Measurements from ENCODE around the gene PSME3. TPM values are rescaled to one million over a fixed set of nuclear protein-coding genes. Genes with fewer than 3 reads are reported as not detected.
"Not testable (repeated sequence)": the region's sequence is repeated elsewhere in the genome, so short reads cannot be mapped to it uniquely, and the experiment has no call there.

The PSME3 gene
- total RNA-seq, 2 donors from 2014 or later = 153 to 178 TPM

GRCh38 chr17:42879596-42879985 is 46.4 kb downstream of the PSME3 start:
- Histone ChIP-seq H3K36me3 (ENCODE audit: control insufficient read depth, insufficient read depth, low read length) (no peaks in the 10 kb centered on the region), H3K9ac (ENCODE audit: extremely low read depth, low read length, poor library complexity, severe bottlenecking) (no peak overlapping the region), H3K9me3 (ENCODE audit: control insufficient read depth, low read length) (no peaks in the 10 kb centered on the region), H3K27me3 (ENCODE audit: control insufficient read depth, insufficient read depth, low read length, poor library complexity, severe bottlenecking) (peaks cover 7% of the 10 kb centered on the region), H3K4me1 (ENCODE audit: control insufficient read depth, insufficient read depth, low read length) (no peaks in the 10 kb centered on the region), H3K27ac (ENCODE audit: low read depth, low read length) (no peak overlapping the region), H3K4me3 (ENCODE audit: low read length) (no peak overlapping the region)
- no peak overlapping the region for H3K4me3 Mint-ChIP-seq
- TF ChIP-seq CTCF (conservative IDR thresholded peaks at IDR 0.05) = no peak
- H3K27me3 Mint-ChIP-seq (ENCODE audit: insufficient read depth) = peaks cover 45% of the 10 kb centered on the region
- DNase-seq = no peak
- 77 to 83% methylated on average over 1 to 6 of the region's 6 CpGs for whole genome bisulfite sequencing, 2 experiments (ENCODE audit: insufficient coverage in 1 of 2, insufficient read length in 1 of 2)
- H3K4me1 Mint-ChIP-seq = peaks cover 8% of the 10 kb centered on the region
- H3K36me3 Mint-ChIP-seq (ENCODE audit: low read depth) = no peaks in the 10 kb centered on the region
- no peak overlapping the region for H3K27ac Mint-ChIP-seq
- no peaks in the 10 kb centered on the region for H3K9me3 Mint-ChIP-seq

GRCh38 chr17:42880776-42881310 is 47.6 kb downstream of the PSME3 start:
- TF ChIP-seq CTCF (conservative IDR thresholded peaks at IDR 0.05) = no peak
- no peak for DNase-seq
- peaks cover 7% of the 10 kb centered on the region for H3K27me3 ChIP-seq (ENCODE audit: control insufficient read depth, insufficient read depth, low read length, poor library complexity, severe bottlenecking)
- no peaks in the 10 kb centered on the region for H3K36me3 Mint-ChIP-seq (ENCODE audit: low read depth)
- no peaks in the 10 kb centered on the region for H3K9me3 Mint-ChIP-seq
- H3K4me3 Mint-ChIP-seq = no peak overlapping the region
- no peak overlapping the region for H3K27ac Mint-ChIP-seq
- no peak overlapping the region for H3K9ac ChIP-seq (ENCODE audit: extremely low read depth, low read length, poor library complexity, severe bottlenecking)
- H3K27me3 Mint-ChIP-seq (ENCODE audit: insufficient read depth) = peaks cover 41% of the 10 kb centered on the region
- H3K36me3 ChIP-seq (ENCODE audit: control insufficient read depth, insufficient read depth, low read length) = no peaks in the 10 kb centered on the region
- no peak overlapping the region for H3K4me3 ChIP-seq (ENCODE audit: low read length)
- no peaks in the 10 kb centered on the region for H3K4me1 ChIP-seq (ENCODE audit: control insufficient read depth, insufficient read depth, low read length)
- no peaks in the 10 kb centered on the region for H3K9me3 ChIP-seq (ENCODE audit: control insufficient read depth, low read length)
- H3K27ac ChIP-seq (ENCODE audit: low read depth, low read length) = no peak overlapping the region
- 88 to 89% methylated on average over 4 to 5 of the region's 5 CpGs for WGBS, 2 experiments (ENCODE audit: insufficient coverage in 1 of 2, insufficient read length in 1 of 2)
- peaks cover 8% of the 10 kb centered on the region for H3K4me1 Mint-ChIP-seq

GRCh38 chr17:42881706-42882105 is 48.5 kb downstream of the PSME3 start:
- not testable (repeated sequence) for H3K27me3 ChIP-seq (ENCODE audit: control insufficient read depth, insufficient read depth, low read length, poor library complexity, severe bottlenecking); H3K36me3 ChIP-seq (ENCODE audit: control insufficient read depth, insufficient read depth, low read length); H3K9me3 ChIP-seq (ENCODE audit: control insufficient read depth, low read length); H3K36me3 Mint-ChIP-seq (ENCODE audit: low read depth); H3K9ac ChIP-seq (ENCODE audit: extremely low read depth, low read length, poor library complexity, severe bottlenecking); H3K4me3 ChIP-seq (ENCODE audit: low read length); H3K4me1 Mint-ChIP-seq; H3K9me3 Mint-ChIP-seq; H3K27ac Mint-ChIP-seq; H3K27ac ChIP-seq (ENCODE audit: low read depth, low read length); DNase-seq; H3K4me1 ChIP-seq (ENCODE audit: control insufficient read depth, insufficient read depth, low read length); H3K4me3 Mint-ChIP-seq
- WGBS, 2 experiments (ENCODE audit: insufficient coverage in 1 of 2, insufficient read length in 1 of 2) = 94 to 96% methylated on average over 5 to 6 of the region's 6 CpGs
- peaks cover 38% of the 10 kb centered on the region for H3K27me3 Mint-ChIP-seq (ENCODE audit: insufficient read depth)

GRCh38 chr17:42882166-42882565 is 49.0 kb downstream of the PSME3 start:
- no peak for DNase-seq
- H3K4me1 Mint-ChIP-seq = peaks cover 8% of the 10 kb centered on the region
- no peak overlapping the region for H3K4me3 Mint-ChIP-seq
- no peak overlapping the region for H3K4me3 ChIP-seq (ENCODE audit: low read length)
- no peak overlapping the region for H3K9ac ChIP-seq (ENCODE audit: extremely low read depth, low read length, poor library complexity, severe bottlenecking)
- 92 to 94% methylated on average over 7 to 8 of the region's 8 CpGs for WGBS, 2 experiments (ENCODE audit: insufficient coverage in 1 of 2, insufficient read length in 1 of 2)
- no peaks in the 10 kb centered on the region for H3K36me3 Mint-ChIP-seq (ENCODE audit: low read depth)
- no peak for TF ChIP-seq CTCF (conservative IDR thresholded peaks at IDR 0.05)
- H3K27ac ChIP-seq (ENCODE audit: low read depth, low read length) = no peak overlapping the region
- no peaks in the 10 kb centered on the region for H3K9me3 ChIP-seq (ENCODE audit: control insufficient read depth, low read length)
- no peaks in the 10 kb centered on the region for H3K36me3 ChIP-seq (ENCODE audit: control insufficient read depth, insufficient read depth, low read length)
- H3K27ac Mint-ChIP-seq = no peak overlapping the region
- no peaks in the 10 kb centered on the region for H3K4me1 ChIP-seq (ENCODE audit: control insufficient read depth, insufficient read depth, low read length)
- no peaks in the 10 kb centered on the region for H3K9me3 Mint-ChIP-seq
- peaks cover 7% of the 10 kb centered on the region for H3K27me3 ChIP-seq (ENCODE audit: control insufficient read depth, insufficient read depth, low read length, poor library complexity, severe bottlenecking)
- peaks cover 33% of the 10 kb centered on the region for H3K27me3 Mint-ChIP-seq (ENCODE audit: insufficient read depth)
